ENCODE data around the gene SLC27A1.

The SLC27A1 gene

GRCh38 chr19:17540174-17540573 lies 69.8 kb downstream of the SLC27A1 start:
- H3K27me3 ChIP-seq (ENCODE audit: control insufficient read depth, insufficient read depth, low read length) = no peaks in the 10 kb centered on the region
- no peak for TF ChIP-seq CTCF (IDR thresholded peaks at IDR 0.05)

GRCh38 chr19:17541184-17541759 lies 70.9 kb downstream of the SLC27A1 start:
- H3K36me3 ChIP-seq (ENCODE audit: control insufficient read depth, insufficient read depth, low read length) = no peaks in the 10 kb centered on the region

More at GRCh38 chr19:17540174-17540573, 69.8 kb downstream of the SLC27A1 start:
- Histone ChIP-seq H3K79me2 (no peaks in the 10 kb centered on the region), H3K4me3 (ENCODE audit: low read depth, low read length) (no peak overlapping the region), H3K4me1 (peaks cover 3% of the 10 kb centered on the region), H3K4me2 (ENCODE audit: low read length) (no peak overlapping the region), H3K9ac (no peak overlapping the region), H2AFZ (no peak overlapping the region), H3K27ac (no peak overlapping the region), H3K9me3 (ENCODE audit: control insufficient read depth, low read length) (no peaks in the 10 kb centered on the region), H3K36me3 (ENCODE audit: control insufficient read depth, insufficient read depth, low read length) (no peaks in the 10 kb centered on the region)

GRCh38 chr19:17542042-17542441 lies 71.7 kb downstream of the SLC27A1 start:
- H3K4me1 ChIP-seq = peaks cover 3% of the 10 kb centered on the region
- H3K4me3 ChIP-seq (ENCODE audit: low read depth, low read length) = no peak overlapping the region
- H3K27ac ChIP-seq = no peak overlapping the region
- H2AFZ ChIP-seq = no peak overlapping the region
- no peak for TF ChIP-seq CTCF (IDR thresholded peaks at IDR 0.05)
- no peaks in the 10 kb centered on the region for H3K27me3 ChIP-seq (ENCODE audit: control insufficient read depth, insufficient read depth, low read length)
- no peak overlapping the region for H3K4me2 ChIP-seq (ENCODE audit: low read length)
- H3K9ac ChIP-seq = no peak overlapping the region
- H3K9me3 ChIP-seq (ENCODE audit: control insufficient read depth, low read length) = no peaks in the 10 kb centered on the region
- H3K79me2 ChIP-seq = no peaks in the 10 kb centered on the region
- H3K36me3 ChIP-seq (ENCODE audit: control insufficient read depth, insufficient read depth, low read length) = no peaks in the 10 kb centered on the region

More at GRCh38 chr19:17541184-17541759, 70.9 kb downstream of the SLC27A1 start:
- TF ChIP-seq CTCF (IDR thresholded peaks at IDR 0.05) = no peak
- Histone ChIP-seq H3K27me3 (ENCODE audit: control insufficient read depth, insufficient read depth, low read length) (no peaks in the 10 kb centered on the region), H3K27ac (no peak overlapping the region), H2AFZ (no peak overlapping the region), H3K4me2 (ENCODE audit: low read length) (no peak overlapping the region), H3K4me1 (peaks cover 3% of the 10 kb centered on the region), H3K79me2 (no peaks in the 10 kb centered on the region), H3K4me3 (ENCODE audit: low read depth, low read length) (no peak overlapping the region), H3K9ac (no peak overlapping the region), H3K9me3 (ENCODE audit: control insufficient read depth, low read length) (no peaks in the 10 kb centered on the region)

- no peaks in the 10 kb centered on the region for H3K36me3 ChIP-seq (ENCODE audit: control insufficient read depth, insufficient read depth, low read length)
- no peak overlapping the region for H3K9ac ChIP-seq
- H3K4me1 ChIP-seq = peaks cover 3% of the 10 kb centered on the region
- TF ChIP-seq CTCF (IDR thresholded peaks at IDR 0.05) = no peak
- no peak overlapping the region for H2AFZ ChIP-seq
- no peak overlapping the region for H3K4me2 ChIP-seq (ENCODE audit: low read length)
- H3K79me2 ChIP-seq = no peaks in the 10 kb centered on the region
- no peaks in the 10 kb centered on the region for H3K9me3 ChIP-seq (ENCODE audit: control insufficient read depth, low read length)
- H3K27me3 ChIP-seq (ENCODE audit: control insufficient read depth, insufficient read depth, low read length) = no peaks in the 10 kb centered on the region
- no peak overlapping the region for H3K27ac ChIP-seq
- no peak overlapping the region for H3K4me3 ChIP-seq (ENCODE audit: low read depth, low read length)
These were observed 72.7 kb downstream of the SLC27A1 start for GRCh38 chr19:17542793-17543582.
